HEK293 (cell line): ENCODE measurements around the gene SHOX.

Source experiments
- CTCF ChIA-PET: fragments of 350-600 bp; formaldehyde crosslinking; extraction: SDS; loops from one replicate; lab custom pipeline; 2021; ENCODE audit warnings: antibody characterized with exemption; lab: Yijun Ruan, JAX
- POLR2A ChIA-PET: fragments of 300-600 bp; formaldehyde crosslinking; extraction: SDS; loops from one replicate; lab custom pipeline; 2020; ENCODE audit warnings: antibody characterized with exemption, inconsistent platforms; lab: Yijun Ruan, JAX
- H3K27ac ChIP-seq: fragments of 200-500 bp; sonication (Bioruptor generic); 2 replicates; pipeline ENCODE4 v1.5.1; 2014; ENCODE audit warnings: low read depth, low read length, control low read depth, inconsistent platforms; ENCODE audit errors: extremely low read depth
- H3K36me3 ChIP-seq, 2 experiments: fragments of 200-500 bp in 1 of 2; sonication (Bioruptor generic) in 1 of 2; 1 replicate in 1 of 2; 2 replicates in 1 of 2; pipeline ENCODE4 v1.5.1; 2014 to 2017; ENCODE audit warnings: inconsistent platforms in 2 of 2, low read length in 2 of 2; ENCODE audit not compliant: control insufficient read depth in 2 of 2, insufficient read depth in 1 of 2
- H3K4me1 ChIP-seq: fragments of 200-500 bp; sonication (Bioruptor generic); 2 replicates; pipeline ENCODE4 v1.5.1; 2014; ENCODE audit warnings: mild to moderate bottlenecking, low read length, inconsistent platforms; ENCODE audit not compliant: control insufficient read depth, insufficient read depth
- H3K4me3 ChIP-seq: 2 replicates; pipeline ENCODE4 v1.5.1; 2011; ENCODE audit warnings: low read depth, mild to moderate bottlenecking, control low read depth, low read length, moderate library complexity
- H3K9me3 ChIP-seq: fragments of 200-500 bp; sonication (Bioruptor generic); 2 replicates; pipeline ENCODE4 v1.5.1; 2014; ENCODE audit warnings: low read depth, low read length, inconsistent platforms; ENCODE audit not compliant: control insufficient read depth, insufficient read depth
- BCL11A ChIP-seq: fragments of 450-650 bp; formaldehyde crosslinking; IDR thresholded peaks from 2 replicates; pipeline ENCODE4 v1.5.1; 2016; ENCODE audit warnings: low read depth, missing biosample characterization, missing genetic modification characterization
- REPIN1 ChIP-seq: fragments of 450-650 bp; formaldehyde crosslinking; IDR thresholded peaks from 2 replicates; pipeline ENCODE4 v1.5.1; 2017; ENCODE audit warnings: missing biosample characterization, missing genetic modification characterization, low read depth
- ZBTB8A ChIP-seq: fragments of 450-650 bp; formaldehyde crosslinking; IDR thresholded peaks from 2 replicates; pipeline ENCODE4 v1.5.1; 2016; ENCODE audit warnings: missing biosample characterization, missing genetic modification characterization
- ZNF10 ChIP-seq: fragments of 450-650 bp; formaldehyde crosslinking; IDR thresholded peaks from 2 replicates; pipeline ENCODE4 v1.5.1; 2017; ENCODE audit warnings: missing biosample characterization, missing genetic modification characterization
- ZNF292 ChIP-seq: fragments of 450-650 bp; formaldehyde crosslinking; IDR thresholded peaks from 2 replicates; pipeline ENCODE4 v1.5.1; 2016; ENCODE audit warnings: low read depth, missing biosample characterization, missing genetic modification characterization, borderline replicate concordance
- ZNF37A ChIP-seq: fragments of 450-650 bp; IDR thresholded peaks from 2 replicates; pipeline ENCODE4 v1.5.1; 2018; ENCODE audit warnings: missing biosample characterization, missing genetic modification characterization
- ZNF404 ChIP-seq: fragments of 450-650 bp; formaldehyde crosslinking; IDR thresholded peaks from 2 replicates; pipeline ENCODE4 v1.5.1; 2017; ENCODE audit warnings: missing biosample characterization, missing genetic modification characterization
- ZNF48 ChIP-seq: fragments of 450-650 bp; formaldehyde crosslinking; IDR thresholded peaks from 2 replicates; pipeline ENCODE4 v1.5.1; 2016; ENCODE audit warnings: missing biosample characterization, missing genetic modification characterization
- ZNF555 ChIP-seq: fragments of 450-650 bp; formaldehyde crosslinking; conservative IDR thresholded peaks from 2 replicates; pipeline ENCODE4 v1.5.1; 2017; ENCODE audit warnings: missing biosample characterization, mild to moderate bottlenecking, missing genetic modification characterization, inconsistent platforms
- ZNF558 ChIP-seq: fragments of 450-650 bp; formaldehyde crosslinking; IDR thresholded peaks from 2 replicates; pipeline ENCODE4 v1.5.1; 2016; ENCODE audit warnings: missing biosample characterization, missing genetic modification characterization
- ZNF624 ChIP-seq: fragments of 450-650 bp; formaldehyde crosslinking; IDR thresholded peaks from 2 replicates; pipeline ENCODE4 v1.5.1; 2017; ENCODE audit warnings: missing biosample characterization, missing genetic modification characterization
- ZNF670 ChIP-seq: fragments of 450-650 bp; formaldehyde crosslinking; IDR thresholded peaks from 2 replicates; pipeline ENCODE4 v1.5.1; 2016; ENCODE audit warnings: missing biosample characterization, missing genetic modification characterization, low read depth
- TF ChIP-seq, protein P1 (sequence below): fragments of 450-650 bp; formaldehyde crosslinking; IDR thresholded peaks from 2 replicates; pipeline ENCODE4 v1.5.1; 2016; ENCODE audit warnings: missing biosample characterization, missing genetic modification characterization
- TF ChIP-seq, protein P2 (sequence below): fragments of 450-650 bp; IDR thresholded peaks from 2 replicates; pipeline ENCODE4 v1.5.1; 2018; ENCODE audit warnings: missing biosample characterization, mild to moderate bottlenecking, missing genetic modification characterization
- TF ChIP-seq, protein P3 (sequence below): fragments of 450-650 bp; formaldehyde crosslinking; IDR thresholded peaks from 2 replicates; pipeline ENCODE4 v1.5.1; 2017; ENCODE audit warnings: missing biosample characterization, missing genetic modification characterization

SHOX gene

DNA sequence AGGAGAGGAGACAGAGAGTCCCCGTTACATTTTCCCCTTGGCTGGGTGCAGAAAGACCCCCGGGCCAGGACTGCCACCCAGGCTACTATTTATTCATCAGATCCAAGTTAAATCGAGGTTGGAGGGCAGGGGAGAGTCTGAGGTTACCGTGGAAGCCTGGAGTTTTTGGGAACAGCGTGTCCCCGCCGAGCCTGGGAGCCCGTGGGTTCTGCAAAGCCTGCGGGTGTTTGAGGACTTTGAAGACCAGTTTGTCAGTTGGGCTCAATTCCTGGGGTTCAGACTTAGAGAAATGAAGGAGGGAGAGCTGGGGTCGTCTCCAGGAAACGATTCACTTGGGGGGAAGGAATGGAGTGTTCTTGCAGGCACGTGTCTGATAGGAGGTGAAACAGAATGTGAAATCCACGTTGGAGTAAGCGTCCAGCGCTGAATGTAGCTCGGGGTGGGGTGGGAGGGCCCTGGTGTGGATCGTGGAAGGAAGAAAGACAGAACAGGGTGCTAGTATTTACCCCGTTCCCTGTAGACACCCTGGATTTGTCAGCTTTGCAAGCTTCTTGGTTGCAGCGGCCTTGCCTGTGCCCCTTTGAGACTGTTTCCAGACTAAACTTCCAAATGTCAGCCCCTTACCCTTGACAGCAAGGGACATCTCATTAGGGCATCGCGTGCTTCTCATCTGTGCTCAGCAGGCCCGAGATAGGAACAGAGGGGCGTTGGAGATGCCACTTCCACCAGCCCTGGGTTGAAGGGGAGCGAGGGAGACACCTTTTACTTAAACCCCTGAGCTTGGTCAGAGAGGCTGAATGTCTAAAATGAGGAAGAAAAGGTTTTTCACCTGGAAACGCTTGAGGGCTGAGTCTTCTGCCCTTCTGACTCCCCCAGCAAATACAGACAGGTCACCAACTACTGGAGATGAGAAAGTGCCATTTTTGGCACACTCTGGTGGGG is 2.7 kb downstream of the SHOX start:
- Histone ChIP-seq H3K36me3 (no peaks in the 10 kb centered on the region), H3K4me1 (no peaks in the 10 kb centered on the region), H3K9me3 (no peaks in the 10 kb centered on the region), H3K27ac (no peak overlapping the region), H3K4me3 (no peak overlapping the region)
- TF ChIP-seq ZNF670 (tag by site-specific recombination): no peak
- TF ChIP-seq ZBTB8A: no peak
- TF ChIP-seq ZNF555: no peak
- no peak for TF ChIP-seq ZNF558 (tag by site-specific recombination)
- no peak for TF ChIP-seq REPIN1
- no peak for TF ChIP-seq ZNF10
- no peak for TF ChIP-seq ZNF624 (tag by site-specific recombination)
- no peak for TF ChIP-seq ZNF48 (tag by site-specific recombination)
- CTCF ChIA-PET: no interaction called here
- POLR2A ChIA-PET: no interaction called here

DNA sequence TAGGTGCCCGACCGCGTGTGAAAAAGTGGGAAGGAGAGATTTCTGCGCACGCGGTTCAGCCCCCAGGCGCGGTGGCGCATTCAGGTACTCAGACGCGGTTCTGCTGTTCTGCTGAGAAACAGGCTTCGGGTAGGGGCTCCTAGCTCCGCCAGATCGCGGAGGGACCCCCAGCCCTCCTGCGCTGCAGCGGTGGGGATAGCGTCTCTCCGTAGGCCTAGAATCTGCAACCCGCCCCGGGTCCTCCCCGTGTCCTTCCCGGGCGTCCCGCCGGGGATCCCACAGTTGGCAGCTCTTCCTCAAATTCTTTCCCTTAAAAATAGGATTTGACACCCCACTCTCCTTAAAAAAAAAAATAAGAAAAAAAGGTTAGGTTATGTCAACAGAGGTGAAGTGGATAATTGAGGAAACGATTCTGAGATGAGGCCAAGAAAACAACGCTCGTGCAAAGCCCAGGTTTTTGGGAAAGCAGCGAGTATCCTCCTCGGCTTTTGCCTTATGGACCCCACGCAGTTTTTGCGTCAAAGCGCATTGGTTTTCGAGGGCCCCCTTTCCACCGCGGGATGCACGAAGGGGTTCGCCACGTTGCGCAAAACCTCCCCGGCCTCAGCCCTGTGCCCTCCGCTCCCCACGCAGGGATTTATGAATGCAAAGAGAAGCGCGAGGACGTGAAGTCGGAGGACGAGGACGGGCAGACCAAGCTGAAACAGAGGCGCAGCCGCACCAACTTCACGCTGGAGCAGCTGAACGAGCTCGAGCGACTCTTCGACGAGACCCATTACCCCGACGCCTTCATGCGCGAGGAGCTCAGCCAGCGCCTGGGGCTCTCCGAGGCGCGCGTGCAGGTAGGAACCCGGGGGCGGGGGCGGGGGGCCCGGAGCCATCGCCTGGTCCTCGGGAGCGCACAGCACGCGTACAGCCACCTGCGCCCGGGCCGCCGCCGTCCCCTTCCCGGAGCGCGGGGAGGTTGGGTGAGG is 3.7 kb downstream of the SHOX start:
- Histone ChIP-seq H3K36me3 (no peaks in the 10 kb centered on the region), H3K9me3 (no peaks in the 10 kb centered on the region), H3K4me1 (no peaks in the 10 kb centered on the region), H3K4me3 (no peak overlapping the region), H3K27ac (no peak overlapping the region)
- POLR2A ChIA-PET: no interaction called here
- CTCF ChIA-PET: no interaction called here
- TF ChIP-seq ZNF37A (tag by site-specific recombination): no peak
- TF ChIP-seq, protein P1, sequence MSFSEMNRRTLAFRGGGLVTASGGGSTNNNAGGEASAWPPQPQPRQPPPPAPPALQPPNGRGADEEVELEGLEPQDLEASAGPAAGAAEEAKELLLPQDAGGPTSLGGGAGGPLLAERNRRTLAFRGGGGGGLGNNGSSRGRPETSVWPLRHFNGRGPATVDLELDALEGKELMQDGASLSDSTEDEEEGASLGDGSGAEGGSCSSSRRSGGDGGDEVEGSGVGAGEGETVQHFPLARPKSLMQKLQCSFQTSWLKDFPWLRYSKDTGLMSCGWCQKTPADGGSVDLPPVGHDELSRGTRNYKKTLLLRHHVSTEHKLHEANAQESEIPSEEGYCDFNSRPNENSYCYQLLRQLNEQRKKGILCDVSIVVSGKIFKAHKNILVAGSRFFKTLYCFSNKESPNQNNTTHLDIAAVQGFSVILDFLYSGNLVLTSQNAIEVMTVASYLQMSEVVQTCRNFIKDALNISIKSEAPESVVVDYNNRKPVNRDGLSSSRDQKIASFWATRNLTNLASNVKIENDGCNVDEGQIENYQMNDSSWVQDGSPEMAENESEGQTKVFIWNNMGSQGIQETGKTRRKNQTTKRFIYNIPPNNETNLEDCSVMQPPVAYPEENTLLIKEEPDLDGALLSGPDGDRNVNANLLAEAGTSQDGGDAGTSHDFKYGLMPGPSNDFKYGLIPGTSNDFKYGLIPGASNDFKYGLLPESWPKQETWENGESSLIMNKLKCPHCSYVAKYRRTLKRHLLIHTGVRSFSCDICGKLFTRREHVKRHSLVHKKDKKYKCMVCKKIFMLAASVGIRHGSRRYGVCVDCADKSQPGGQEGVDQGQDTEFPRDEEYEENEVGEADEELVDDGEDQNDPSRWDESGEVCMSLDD (tag by site-specific recombination): no peak
- no peak for TF ChIP-seq BCL11A (tag by site-specific recombination)
- no peak for TF ChIP-seq ZNF292
- TF ChIP-seq, protein P2, sequence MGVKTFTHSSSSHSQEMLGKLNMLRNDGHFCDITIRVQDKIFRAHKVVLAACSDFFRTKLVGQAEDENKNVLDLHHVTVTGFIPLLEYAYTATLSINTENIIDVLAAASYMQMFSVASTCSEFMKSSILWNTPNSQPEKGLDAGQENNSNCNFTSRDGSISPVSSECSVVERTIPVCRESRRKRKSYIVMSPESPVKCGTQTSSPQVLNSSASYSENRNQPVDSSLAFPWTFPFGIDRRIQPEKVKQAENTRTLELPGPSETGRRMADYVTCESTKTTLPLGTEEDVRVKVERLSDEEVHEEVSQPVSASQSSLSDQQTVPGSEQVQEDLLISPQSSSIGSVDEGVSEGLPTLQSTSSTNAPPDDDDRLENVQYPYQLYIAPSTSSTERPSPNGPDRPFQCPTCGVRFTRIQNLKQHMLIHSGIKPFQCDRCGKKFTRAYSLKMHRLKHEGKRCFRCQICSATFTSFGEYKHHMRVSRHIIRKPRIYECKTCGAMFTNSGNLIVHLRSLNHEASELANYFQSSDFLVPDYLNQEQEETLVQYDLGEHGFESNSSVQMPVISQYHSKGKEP (tag by site-specific recombination): no peak
- no peak for TF ChIP-seq ZNF404 (tag by site-specific recombination)
- TF ChIP-seq, protein P3, sequence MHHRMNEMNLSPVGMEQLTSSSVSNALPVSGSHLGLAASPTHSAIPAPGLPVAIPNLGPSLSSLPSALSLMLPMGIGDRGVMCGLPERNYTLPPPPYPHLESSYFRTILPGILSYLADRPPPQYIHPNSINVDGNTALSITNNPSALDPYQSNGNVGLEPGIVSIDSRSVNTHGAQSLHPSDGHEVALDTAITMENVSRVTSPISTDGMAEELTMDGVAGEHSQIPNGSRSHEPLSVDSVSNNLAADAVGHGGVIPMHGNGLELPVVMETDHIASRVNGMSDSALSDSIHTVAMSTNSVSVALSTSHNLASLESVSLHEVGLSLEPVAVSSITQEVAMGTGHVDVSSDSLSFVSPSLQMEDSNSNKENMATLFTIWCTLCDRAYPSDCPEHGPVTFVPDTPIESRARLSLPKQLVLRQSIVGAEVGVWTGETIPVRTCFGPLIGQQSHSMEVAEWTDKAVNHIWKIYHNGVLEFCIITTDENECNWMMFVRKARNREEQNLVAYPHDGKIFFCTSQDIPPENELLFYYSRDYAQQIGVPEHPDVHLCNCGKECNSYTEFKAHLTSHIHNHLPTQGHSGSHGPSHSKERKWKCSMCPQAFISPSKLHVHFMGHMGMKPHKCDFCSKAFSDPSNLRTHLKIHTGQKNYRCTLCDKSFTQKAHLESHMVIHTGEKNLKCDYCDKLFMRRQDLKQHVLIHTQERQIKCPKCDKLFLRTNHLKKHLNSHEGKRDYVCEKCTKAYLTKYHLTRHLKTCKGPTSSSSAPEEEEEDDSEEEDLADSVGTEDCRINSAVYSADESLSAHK (tag by site-specific recombination): no peak
